ENCODE measurements around the gene LAMB4. TPM values are rescaled to one million over a fixed set of nuclear protein-coding genes. Genes with fewer than 3 reads are reported as not detected.

Gene LAMB4
- total and polyA plus RNA-seq, 2 of the 8 experiments (the other 6 are each of a cell fraction or from before 2014, with no cell fraction given) = not detected

GRCh38 chr7:107978815-107979408 is 151.2 kb downstream of the LAMB4 start (continued):
- TF ChIP-seq CHD7 (IDR thresholded peaks at IDR 0.05; ENCODE audit: insufficient replicate concordance, low read length) (no peak), USF2 (IDR thresholded peaks at IDR 0.05; ENCODE audit: low read length) (no peak), RBBP5 (IDR thresholded peaks at IDR 0.05; ENCODE audit: borderline replicate concordance, low read depth, low read length) (no peak), CBX8 (IDR thresholded peaks at IDR 0.05; ENCODE audit: borderline replicate concordance, low read depth, low read length) (no peak)

Data from H1 (cell line).